Measurements from ENCODE around the gene NIPAL3.
A peak's percentile ranks its signal among the peaks of the same experiment; 100 is the strongest.

The NIPAL3 gene

GRCh38 chr1:24463776-24464735, 48.5 kb downstream of the NIPAL3 start:
- Histone ChIP-seq H2AFZ (ENCODE audit: low read length) (no peak overlapping the region), H3K4me1 (ENCODE audit: low read length) (peaks cover 12% of the 10 kb centered on the region), H4K20me1 (ENCODE audit: insufficient read depth, low read length) (no peaks in the 10 kb centered on the region), H3K27ac (ENCODE audit: low read length) (no peak overlapping the region), H3K9ac (ENCODE audit: low read length) (no peak overlapping the region), H3K9me3 (replicated peaks; ENCODE audit: insufficient read depth, low read length) (no peaks in the 10 kb centered on the region), H3K9me2 (replicated peaks; ENCODE audit: insufficient read depth, low read length) (no peaks in the 10 kb centered on the region), H3F3A (ENCODE audit: insufficient read depth, low read length) (0 out of 2 replicates have a peak, but pooled peaks cover 5% of the 10 kb centered on the region), H3K27me3 (replicated peaks; ENCODE audit: insufficient read depth, low read length) (no peaks in the 10 kb centered on the region), H3K4me3 (ENCODE audit: low read length) (no peak overlapping the region), H3K36me3 (replicated peaks; ENCODE audit: insufficient read depth, low read length) (no peaks in the 10 kb centered on the region), H3K4me2 (ENCODE audit: low read depth, low read length) (no peak overlapping the region), H3K79me2 (ENCODE audit: low read length) (no peaks in the 10 kb centered on the region)
- no peak for TF ChIP-seq CTCF (IDR thresholded peaks at IDR 0.05; ENCODE audit: low read length)
- TF ChIP-seq EZH2 (optimal IDR thresholded peaks at IDR 0.05; ENCODE audit: low read depth, low read length), result no peak
- no peak for TF ChIP-seq EZH2phosphoT487 (IDR thresholded peaks at IDR 0.05; ENCODE audit: low read length)
- DNase-seq, result no peak

GRCh38 chr1:24465099-24465498, 49.5 kb downstream of the NIPAL3 start:
- no peaks in the 10 kb centered on the region for H3K79me2 ChIP-seq (ENCODE audit: low read length)
- TF ChIP-seq EZH2phosphoT487 (IDR thresholded peaks at IDR 0.05; ENCODE audit: low read length) (no peak), CTCF (IDR thresholded peaks at IDR 0.05; ENCODE audit: low read length) (no peak), EZH2 (optimal IDR thresholded peaks at IDR 0.05; ENCODE audit: low read depth, low read length) (no peak)
- DNase-seq, result no peak
- peaks cover 12% of the 10 kb centered on the region for H3K4me1 ChIP-seq (ENCODE audit: low read length)
- H3K4me3 ChIP-seq (ENCODE audit: low read length), result no peak overlapping the region
- H3F3A ChIP-seq (ENCODE audit: insufficient read depth, low read length), result 0 out of 2 replicates have a peak, but pooled peaks cover 5% of the 10 kb centered on the region
- H3K27me3 ChIP-seq (replicated peaks; ENCODE audit: insufficient read depth, low read length), result no peaks in the 10 kb centered on the region
- no peaks in the 10 kb centered on the region for H3K36me3 ChIP-seq (replicated peaks; ENCODE audit: insufficient read depth, low read length)
- no peaks in the 10 kb centered on the region for H3K9me3 ChIP-seq (replicated peaks; ENCODE audit: insufficient read depth, low read length)
- H3K4me2 ChIP-seq (ENCODE audit: low read depth, low read length), result no peak overlapping the region
- no peak overlapping the region for H2AFZ ChIP-seq (ENCODE audit: low read length)
- no peak overlapping the region for H3K9ac ChIP-seq (ENCODE audit: low read length)
- no peaks in the 10 kb centered on the region for H3K9me2 ChIP-seq (replicated peaks; ENCODE audit: insufficient read depth, low read length)
- H3K27ac ChIP-seq (ENCODE audit: low read length), result no peak overlapping the region
- H4K20me1 ChIP-seq (ENCODE audit: insufficient read depth, low read length), result no peaks in the 10 kb centered on the region

- Histone ChIP-seq H3F3A (ENCODE audit: insufficient read depth, low read length) (0 out of 2 replicates have a peak, but pooled peaks cover 5% of the 10 kb centered on the region), H3K9me2 (replicated peaks; ENCODE audit: insufficient read depth, low read length) (no peaks in the 10 kb centered on the region), H3K4me1 (ENCODE audit: low read length) (peaks cover 12% of the 10 kb centered on the region), H3K36me3 (replicated peaks; ENCODE audit: insufficient read depth, low read length) (no peaks in the 10 kb centered on the region), H3K27ac (ENCODE audit: low read length) (peak overlapping the region; percentile 23; the same call in 1 of the 2 replicates), H3K9ac (ENCODE audit: low read length) (no peak overlapping the region), H3K79me2 (ENCODE audit: low read length) (no peaks in the 10 kb centered on the region), H2AFZ (ENCODE audit: low read length) (no peak overlapping the region), H3K4me2 (ENCODE audit: low read depth, low read length) (no peak overlapping the region), H4K20me1 (ENCODE audit: insufficient read depth, low read length) (no peaks in the 10 kb centered on the region), H3K4me3 (ENCODE audit: low read length) (no peak overlapping the region), H3K9me3 (replicated peaks; ENCODE audit: insufficient read depth, low read length) (no peaks in the 10 kb centered on the region), H3K27me3 (replicated peaks; ENCODE audit: insufficient read depth, low read length) (no peaks in the 10 kb centered on the region)
- DNase-seq, result no peak
- no peak for TF ChIP-seq EZH2 (optimal IDR thresholded peaks at IDR 0.05; ENCODE audit: low read depth, low read length)
- no peak for TF ChIP-seq EZH2phosphoT487 (IDR thresholded peaks at IDR 0.05; ENCODE audit: low read length)
- TF ChIP-seq CTCF (IDR thresholded peaks at IDR 0.05; ENCODE audit: low read length), result no peak
These were observed 50.0 kb downstream of the NIPAL3 start for GRCh38 chr1:24465638-24466037.
